C1 segment of cervical spinal cord (tissue), 14 donors: Measurements from ENCODE around the gene MKKS.

Experiments used
- DNase-seq, 14 donors: peaks; one replicate each; lab custom pipeline; 2025; lab: John Stamatoyannopoulos, UW

MKKS gene

GRCh38 chr20:10433623-10434466 lies at the start of gene MKKS:
Gene MKKS (minus strand): TSS chr20:10434222. CDS start chr20:10413514, 20,708 bp downstream.
- DNase-seq = peak; percentile 25 to 95 (median 88)

- DNase-seq = no peak
These were observed 49.7 kb upstream of the MKKS start for GRCh38 chr20:10483691-10484090.

GRCh38 chr20:10481676-10482075 lies 47.7 kb upstream of the MKKS start:
- no peak for DNase-seq

- DNase-seq = no peak
These were observed 44.9 kb upstream of the MKKS start for GRCh38 chr20:10478930-10479329.

- no peak for DNase-seq
These were observed 44.2 kb upstream of the MKKS start for GRCh38 chr20:10478205-10478604.

- no peak for DNase-seq
These were observed 42.3 kb upstream of the MKKS start for GRCh38 chr20:10476319-10476724.

GRCh38 chr20:10475225-10475624 lies 41.2 kb upstream of the MKKS start:
- DNase-seq = no peak

GRCh38 chr20:10474606-10475184 lies 40.7 kb upstream of the MKKS start:
- peak in 1 of 14 donors; percentile 13 for DNase-seq

GRCh38 chr20:10472871-10473270 lies 38.8 kb upstream of the MKKS start:
- no peak for DNase-seq

GRCh38 chr20:10470276-10470675 lies 36.3 kb upstream of the MKKS start:
- no peak for DNase-seq

GRCh38 chr20:10469599-10469998 lies 35.6 kb upstream of the MKKS start:
- DNase-seq = peak in 3 of 14 donors; percentile 7 to 50 (median 27)

GRCh38 chr20:10469056-10469455 lies 35.0 kb upstream of the MKKS start:
- DNase-seq = no peak

- no peak for DNase-seq
These were observed 34.4 kb upstream of the MKKS start for GRCh38 chr20:10468340-10468845.

- DNase-seq = no peak
These were observed 33.8 kb upstream of the MKKS start for GRCh38 chr20:10467681-10468339.

GRCh38 chr20:10466855-10467254 lies 32.8 kb upstream of the MKKS start:
- DNase-seq = no peak

GRCh38 chr20:10466325-10466724 lies 32.3 kb upstream of the MKKS start:
- DNase-seq = no peak

GRCh38 chr20:10465135-10465534 lies 31.1 kb upstream of the MKKS start:
- no peak for DNase-seq

GRCh38 chr20:10463622-10464021 lies 29.6 kb upstream of the MKKS start:
- DNase-seq = no peak

- DNase-seq = no peak
These were observed 28.5 kb upstream of the MKKS start for GRCh38 chr20:10462516-10462915.

- no peak for DNase-seq
These were observed 27.5 kb upstream of the MKKS start for GRCh38 chr20:10461495-10461894.

GRCh38 chr20:10454151-10454750 lies 20.2 kb upstream of the MKKS start:
- no peak for DNase-seq

- DNase-seq = no peak
These were observed 19.2 kb upstream of the MKKS start for GRCh38 chr20:10453241-10453640.
